GM23248 (cell line): Measurements from ENCODE around the gene PXDN.

ENCODE experiments used
- EZH2 ChIP-seq: fragments of 200-600 bp; sonication (generic); IDR thresholded peaks from 2 replicates; pipeline ENCODE4 v1.6.1; 2018; ENCODE audit warnings: antibody characterized with exemption, mild to moderate bottlenecking; ENCODE audit not compliant: insufficient read depth, poor library complexity, severe bottlenecking
- EZH2phosphoT487 ChIP-seq: fragments of 200-600 bp; sonication (generic); IDR thresholded peaks from 2 replicates; pipeline ENCODE4 v1.6.1; 2018; ENCODE audit warnings: antibody characterized with exemption, moderate library complexity, mild to moderate bottlenecking, low read depth; ENCODE audit not compliant: insufficient read depth

DNA sequence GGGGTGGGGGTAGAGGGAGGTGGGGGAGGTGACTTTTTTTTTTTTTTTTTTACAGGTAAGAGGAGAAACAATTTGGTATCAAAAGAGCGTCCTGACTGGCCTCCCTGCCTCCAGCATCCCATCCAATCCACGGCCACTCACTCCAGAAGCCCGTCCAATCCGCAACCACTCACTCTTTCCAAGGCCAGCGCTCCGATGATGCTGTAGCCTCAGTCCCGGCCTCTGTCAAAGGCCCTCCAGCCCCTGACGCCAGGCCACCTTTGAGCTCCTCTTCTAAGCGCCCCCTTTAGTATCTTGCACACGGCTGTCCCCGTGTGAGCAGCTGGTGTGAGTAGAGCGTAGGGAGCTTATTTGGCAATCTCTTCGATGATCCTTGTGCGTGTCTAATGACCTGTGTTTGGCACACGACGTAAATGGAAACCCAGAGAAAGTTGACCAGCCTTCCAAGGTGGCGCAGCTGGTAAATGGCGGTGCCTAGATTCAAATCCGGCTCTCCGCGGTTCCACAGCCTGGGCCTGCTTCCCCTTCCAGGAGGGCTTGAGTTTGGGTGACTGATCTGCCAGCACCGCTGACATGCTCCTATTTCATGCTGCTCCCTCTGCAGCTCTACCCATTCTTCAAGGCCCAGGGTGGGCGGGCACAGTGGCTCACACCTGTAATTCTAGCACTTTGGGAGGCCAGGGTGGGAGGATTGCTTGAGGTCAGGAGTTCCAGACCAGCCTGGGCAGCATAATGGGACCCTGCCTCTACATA lies 23.8 kb upstream of the PXDN start:
- TF ChIP-seq EZH2 (no peak), EZH2phosphoT487 (no peak)
